HG03457 (cell line): ENCODE measurements around the gene STK32B.
"Not testable (repeated sequence)": the region's sequence is repeated elsewhere in the genome, so short reads cannot be mapped to it uniquely, and the experiment has no call there.

Experiments used
- ATAC-seq: cut with Tn5 transposase; IDR thresholded peaks from one replicate; pipeline ENCODE4 v1.9.1; 2021; ENCODE audit warnings: moderate number of reproducible peaks; ENCODE audit not compliant: unreplicated experiment

Gene STK32B

DNA sequence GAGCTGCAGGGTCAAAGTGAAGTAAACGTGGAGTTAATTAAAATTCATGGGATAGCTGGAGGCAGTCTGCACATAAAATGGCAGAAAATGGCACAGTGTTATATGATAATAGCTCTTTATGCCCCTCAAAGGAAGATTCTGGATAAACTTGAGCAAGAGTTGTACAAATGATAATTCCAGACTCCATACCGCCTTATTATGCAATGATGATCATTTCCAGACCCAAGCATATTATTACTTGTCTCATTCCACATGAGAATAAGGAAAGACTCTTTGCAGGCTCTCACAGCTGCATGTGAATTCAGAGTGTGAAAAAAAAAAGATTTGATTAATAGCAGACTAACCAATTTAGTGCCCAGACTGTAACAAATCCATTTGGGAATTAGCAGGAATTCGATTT, 105.4 kb downstream of the STK32B start:
- no peak for ATAC-seq

GRCh38 chr4:5157791-5158770, 106.8 kb downstream of the STK32B start:
- ATAC-seq = no peak

GRCh38 chr4:5158825-5159224, 107.5 kb downstream of the STK32B start:
- no peak for ATAC-seq

DNA sequence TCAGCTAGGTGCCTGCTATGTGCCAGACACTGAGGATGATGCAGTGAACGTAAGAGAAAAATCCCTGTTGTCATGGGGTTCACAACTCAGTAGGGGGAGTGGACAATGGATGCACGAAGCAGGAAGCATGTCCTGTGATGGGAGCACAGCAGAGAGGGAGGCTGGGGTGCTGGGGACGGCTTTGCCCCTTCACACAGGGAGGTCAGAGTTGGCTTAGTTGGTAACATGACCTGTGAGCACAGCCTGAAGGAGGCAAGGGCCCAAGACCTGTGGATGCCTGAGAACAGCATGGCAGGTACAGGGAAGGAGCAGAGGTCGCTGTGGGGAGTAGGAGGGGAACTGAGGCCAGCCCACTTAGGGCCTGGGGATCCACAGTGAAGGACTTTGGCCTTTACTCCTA, 109.4 kb downstream of the STK32B start:
- ATAC-seq = no peak

DNA sequence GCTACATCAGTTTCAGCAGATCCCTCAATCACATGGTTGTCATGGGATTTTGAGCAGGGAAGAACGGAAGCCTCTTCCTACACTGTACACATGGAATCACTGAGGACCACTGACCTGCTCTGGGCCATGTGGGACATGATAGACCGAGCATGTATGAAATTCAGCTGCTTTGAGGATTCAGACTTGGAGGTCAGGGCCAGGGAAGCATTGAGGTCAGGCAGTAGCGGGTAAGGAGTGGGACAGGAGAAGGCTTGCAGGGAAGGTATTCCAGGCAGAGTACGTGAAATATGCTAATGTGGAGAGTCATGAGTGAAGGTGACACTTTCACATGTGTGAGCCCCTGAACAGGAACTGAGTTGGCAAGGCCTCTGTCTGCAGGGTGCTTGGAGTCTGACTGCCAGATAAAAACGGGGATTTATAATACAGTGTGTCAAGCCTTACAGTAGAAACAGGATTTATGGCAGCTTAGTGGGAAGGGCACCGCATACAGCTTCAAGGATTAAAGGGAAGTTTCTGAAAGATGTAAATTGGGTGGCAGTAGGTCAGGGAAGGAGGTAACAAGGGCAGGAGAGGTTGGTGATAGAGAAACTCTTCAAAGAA, 111.7 kb downstream of the STK32B start:
- no peak for ATAC-seq

GRCh38 chr4:5164221-5164912, 113.1 kb downstream of the STK32B start:
- no peak for ATAC-seq

DNA sequence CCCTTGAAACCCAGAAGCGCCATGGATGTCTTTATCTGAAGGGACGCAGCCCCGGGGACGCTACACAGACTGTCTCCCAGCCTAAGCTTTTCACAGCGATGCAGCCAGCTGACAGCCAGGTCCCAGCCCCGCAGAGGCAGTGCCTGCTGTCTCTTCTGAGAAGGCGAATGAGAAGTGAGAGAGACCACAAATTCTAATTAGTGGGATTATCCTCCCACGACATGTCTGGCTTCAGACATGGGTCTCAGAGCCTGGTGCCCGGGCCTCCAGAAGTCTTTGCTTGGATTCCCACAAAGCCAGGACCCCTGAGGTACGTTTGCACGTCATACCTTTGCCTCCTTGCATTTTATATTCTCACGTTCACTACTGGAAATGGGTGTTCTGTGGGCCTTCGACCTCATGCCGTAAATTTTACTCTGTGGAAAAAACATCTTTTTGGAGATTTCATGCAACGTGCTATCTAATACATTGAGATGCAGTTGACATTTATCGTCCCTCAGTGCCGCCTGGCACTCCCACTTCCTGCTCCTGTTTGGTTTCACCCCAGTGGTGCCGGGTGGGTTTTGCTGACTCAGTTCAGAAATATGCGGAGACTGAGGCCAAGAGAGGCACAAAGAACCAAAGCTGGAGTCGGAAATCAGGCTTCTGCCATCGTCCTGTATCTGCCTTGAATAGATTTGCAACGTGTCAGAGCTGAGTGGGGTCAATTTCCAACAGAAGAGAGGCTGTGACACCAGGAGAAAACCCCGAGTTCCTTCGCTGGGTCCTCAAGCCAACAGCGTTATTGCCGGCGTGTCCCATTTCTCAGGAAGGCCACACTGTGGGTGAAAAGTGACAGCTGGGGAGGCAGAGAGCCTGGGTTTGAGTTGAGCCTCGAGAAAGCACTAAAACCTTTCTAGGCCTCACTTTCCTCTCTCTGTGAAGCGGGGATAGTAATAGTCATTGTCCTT, 114.4 kb downstream of the STK32B start:
- no peak for ATAC-seq

GRCh38 chr4:5166377-5166776, 115.1 kb downstream of the STK32B start:
- ATAC-seq = no peak

DNA sequence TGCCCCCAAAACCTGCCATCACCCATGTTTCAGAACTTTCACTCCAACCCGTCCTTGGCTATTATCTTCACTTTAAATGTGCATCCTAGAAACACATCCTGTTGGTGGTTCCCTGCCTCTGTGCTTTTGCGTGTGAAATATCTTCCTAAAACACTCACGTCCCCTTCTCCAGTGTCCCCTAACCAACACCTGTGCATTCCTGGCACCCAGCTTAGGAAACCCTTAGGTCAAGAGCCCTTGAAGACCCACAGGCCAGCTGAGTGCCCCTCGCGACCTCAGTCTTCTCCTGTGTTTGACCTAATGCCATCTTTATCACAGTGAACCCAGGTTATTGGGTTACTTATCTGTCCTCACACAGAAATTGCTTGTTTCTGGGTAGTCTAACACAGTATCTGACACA, 117.6 kb downstream of the STK32B start:
- no peak for ATAC-seq

GRCh38 chr4:5175836-5176235, 124.6 kb downstream of the STK32B start:
- not testable (repeated sequence) for ATAC-seq

DNA sequence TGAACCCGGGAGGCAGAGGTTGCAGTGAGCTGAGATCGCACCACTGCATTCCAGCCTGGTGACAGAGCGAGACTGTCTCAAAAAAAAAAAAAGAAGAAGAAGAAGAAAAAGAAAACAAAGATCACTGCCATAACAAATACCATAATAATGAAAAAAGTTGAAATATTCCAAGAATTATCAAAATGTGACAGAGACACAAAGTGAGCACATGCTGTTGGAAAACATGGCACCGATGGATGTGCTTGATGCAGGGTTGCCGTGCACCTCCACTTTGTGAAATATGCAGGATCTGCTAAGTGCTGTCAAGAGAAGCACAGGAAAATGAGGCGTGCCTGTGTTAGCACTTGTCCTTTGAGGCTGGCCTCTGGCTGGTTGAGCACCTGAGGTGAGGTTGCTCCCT, 133.3 kb downstream of the STK32B start:
- no peak for ATAC-seq

DNA sequence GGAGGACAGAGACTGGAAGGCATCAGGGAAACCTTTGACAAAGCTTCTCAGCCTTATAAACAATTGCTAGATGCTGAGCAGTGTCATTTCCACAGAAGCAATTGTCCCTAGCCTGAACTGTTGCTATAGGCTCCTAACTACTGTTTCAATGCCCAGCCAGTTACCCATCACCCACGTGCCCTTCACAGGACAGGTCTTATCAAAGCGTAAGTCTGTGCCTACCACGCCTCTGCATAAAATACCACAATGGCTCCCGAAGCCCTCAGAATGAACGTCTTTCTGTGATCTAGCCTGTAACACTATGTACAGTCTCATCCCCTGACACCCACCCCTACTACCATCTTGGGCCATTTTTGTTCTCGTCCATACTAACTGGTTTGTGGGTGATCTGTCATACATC, 134.3 kb downstream of the STK32B start:
- ATAC-seq = no peak

GRCh38 chr4:5186271-5187064, 135.2 kb downstream of the STK32B start:
- ATAC-seq = no peak

GRCh38 chr4:5188130-5188529, 136.8 kb downstream of the STK32B start:
- ATAC-seq = no peak

- ATAC-seq = no peak
Observed at GRCh38 chr4:5191831-5192230, 140.6 kb downstream of the STK32B start.

DNA sequence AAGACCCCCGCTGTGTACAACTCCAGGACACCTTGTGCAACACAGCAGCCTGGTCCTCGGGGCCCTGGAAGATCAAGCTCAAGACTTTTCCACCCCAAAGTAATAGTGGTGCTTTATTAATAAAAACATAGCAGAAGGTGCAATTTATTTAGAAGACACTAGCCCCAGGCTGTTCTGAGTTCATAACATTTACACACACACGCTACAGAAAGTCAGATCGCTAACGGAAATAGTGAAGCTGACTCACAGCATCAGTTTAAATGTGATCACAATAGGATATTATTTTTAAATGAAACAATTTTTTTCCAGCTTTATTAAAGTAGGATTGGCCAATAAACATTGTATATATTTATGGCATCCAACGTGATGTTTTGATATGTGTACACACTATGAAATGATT, 141.0 kb downstream of the STK32B start:
- no peak for ATAC-seq

DNA sequence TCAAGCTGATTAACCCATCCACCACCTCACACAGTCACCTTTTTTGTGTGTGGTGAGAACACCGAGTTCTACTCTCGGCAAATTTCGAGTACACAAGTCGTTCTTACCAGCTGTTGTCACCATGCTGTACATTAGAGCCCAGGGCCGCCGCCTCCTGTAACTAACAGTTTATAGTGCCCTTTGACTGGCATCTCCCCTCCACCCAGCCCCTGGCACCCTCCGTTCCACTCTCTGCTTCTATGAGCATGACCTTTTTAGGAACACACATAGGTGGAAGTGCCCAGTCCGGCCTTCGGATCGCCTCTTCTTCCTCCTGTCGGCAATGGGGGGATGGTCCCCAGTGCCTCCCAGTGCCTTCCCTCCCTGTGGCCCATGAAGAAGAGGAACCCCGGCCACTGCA, 141.4 kb downstream of the STK32B start:
- ATAC-seq = no peak

GRCh38 chr4:5198656-5199541, 147.6 kb downstream of the STK32B start:
- no peak for ATAC-seq

- ATAC-seq = no peak
Observed at GRCh38 chr4:5199912-5200311, 148.6 kb downstream of the STK32B start.
